ENCODE results near the gene MFSD12. TPM values are rescaled to one million over a fixed set of nuclear protein-coding genes. Genes with fewer than 3 reads are reported as not detected.

Gene MFSD12
- total and polyA plus RNA-seq, 11 donors, result 15.7 to 62.8 (median 23.4) TPM

GRCh38 chr19:3518659-3519058 lies 38.7 kb downstream of the MFSD12 start:
- WGBS, 4 donors, result 88 to 92% (median 88%) methylated on average over 2 of the region's 2 CpGs
- ATAC-seq, result no peak
- intact Hi-C loops (cut with DNase I), result no loop called here
- DNase-seq, result no peak
- H3K4me3 ChIP-seq, result no peak overlapping the region
- H3K36me3 ChIP-seq, result peaks cover 0 to 46% (median 14%) of the 10 kb centered on the region in 9 donors
- TF ChIP-seq POLR2A (IDR thresholded peaks at IDR 0.05), result no peak
- TF ChIP-seq, protein P1, sequence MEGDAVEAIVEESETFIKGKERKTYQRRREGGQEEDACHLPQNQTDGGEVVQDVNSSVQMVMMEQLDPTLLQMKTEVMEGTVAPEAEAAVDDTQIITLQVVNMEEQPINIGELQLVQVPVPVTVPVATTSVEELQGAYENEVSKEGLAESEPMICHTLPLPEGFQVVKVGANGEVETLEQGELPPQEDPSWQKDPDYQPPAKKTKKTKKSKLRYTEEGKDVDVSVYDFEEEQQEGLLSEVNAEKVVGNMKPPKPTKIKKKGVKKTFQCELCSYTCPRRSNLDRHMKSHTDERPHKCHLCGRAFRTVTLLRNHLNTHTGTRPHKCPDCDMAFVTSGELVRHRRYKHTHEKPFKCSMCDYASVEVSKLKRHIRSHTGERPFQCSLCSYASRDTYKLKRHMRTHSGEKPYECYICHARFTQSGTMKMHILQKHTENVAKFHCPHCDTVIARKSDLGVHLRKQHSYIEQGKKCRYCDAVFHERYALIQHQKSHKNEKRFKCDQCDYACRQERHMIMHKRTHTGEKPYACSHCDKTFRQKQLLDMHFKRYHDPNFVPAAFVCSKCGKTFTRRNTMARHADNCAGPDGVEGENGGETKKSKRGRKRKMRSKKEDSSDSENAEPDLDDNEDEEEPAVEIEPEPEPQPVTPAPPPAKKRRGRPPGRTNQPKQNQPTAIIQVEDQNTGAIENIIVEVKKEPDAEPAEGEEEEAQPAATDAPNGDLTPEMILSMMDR (IDR thresholded peaks at IDR 0.05), result no peak
- no peak overlapping the region for H3K27ac ChIP-seq
- H3K9me3 ChIP-seq, result no peaks in the 10 kb centered on the region
- H3K4me1 ChIP-seq, result peaks cover 0 to 24% (median 2%) of the 10 kb centered on the region in 12 donors
- no peaks in the 10 kb centered on the region for H3K27me3 ChIP-seq

- H3K9me3 ChIP-seq, result no peaks in the 10 kb centered on the region
- no peak overlapping the region for H3K27ac ChIP-seq
- H3K36me3 ChIP-seq, result peaks cover 0 to 42% (median 10%) of the 10 kb centered on the region in 9 donors
- 82 to 91% (median 86%) methylated on average over 10 of the region's 10 CpGs for WGBS, 4 donors
- intact Hi-C loops (cut with DNase I), result no loop called here
- DNase-seq, result no peak
- peaks cover 0 to 28% (median 4%) of the 10 kb centered on the region in 12 donors for H3K4me1 ChIP-seq
- TF ChIP-seq POLR2A (IDR thresholded peaks at IDR 0.05), result no peak
- no peak overlapping the region for H3K4me3 ChIP-seq
- no peaks in the 10 kb centered on the region for H3K27me3 ChIP-seq
- no peak for ATAC-seq
Measured at GRCh38 chr19:3518255-3518654, 39.1 kb downstream of the MFSD12 start.

- H3K4me3 ChIP-seq, result no peak overlapping the region
- intact Hi-C loops (cut with DNase I), result no loop called here
- H3K36me3 ChIP-seq, result peaks cover 0 to 35% (median 7%) of the 10 kb centered on the region in 9 donors
- peaks cover 0 to 34% (median 10%) of the 10 kb centered on the region in 12 donors for H3K4me1 ChIP-seq
- 85 to 93% (median 91%) methylated on average over 2 of the region's 2 CpGs for WGBS, 4 donors
- DNase-seq (no peak), ATAC-seq (no peak)
- H3K27me3 ChIP-seq, result no peaks in the 10 kb centered on the region
- no peaks in the 10 kb centered on the region for H3K9me3 ChIP-seq
- no peak overlapping the region for H3K27ac ChIP-seq
- no peak for TF ChIP-seq POLR2A (IDR thresholded peaks at IDR 0.05)
- TF ChIP-seq, protein P1 (IDR thresholded peaks at IDR 0.05), result no peak
Measured at GRCh38 chr19:3517638-3518037, 39.7 kb downstream of the MFSD12 start.

- intact Hi-C loops (cut with DNase I), result no loop called here
- Histone ChIP-seq H3K27me3 (no peaks in the 10 kb centered on the region), H3K4me3 (no peak overlapping the region), H3K4me1 (peaks cover 0 to 43% (median 11%) of the 10 kb centered on the region in 12 donors), H3K36me3 (peaks cover 0 to 32% (median 5%) of the 10 kb centered on the region in 9 donors), H3K27ac (no peak overlapping the region), H3K9me3 (no peaks in the 10 kb centered on the region)
- 75 to 81% (median 77%) methylated on average over 6 to 15 of the region's 15 CpGs for WGBS, 4 donors
- TF ChIP-seq, protein P1 (IDR thresholded peaks at IDR 0.05), result no peak
- TF ChIP-seq POLR2A (IDR thresholded peaks at IDR 0.05), result no peak
- DNase-seq (no peak), ATAC-seq (no peak)
Measured at GRCh38 chr19:3516675-3517207, 40.6 kb downstream of the MFSD12 start.

All from heart left ventricle (tissue), 16 donors.